Activated naive CD4-positive, alpha-beta T cell treated with anti-CD3 and anti-CD28 coated beads for 36 hours (primary cell): ENCODE measurements around the gene UBASH3B. TPM values are rescaled to one million over a fixed set of nuclear protein-coding genes. Genes with fewer than 3 reads are reported as not detected.

Experiments
- CTCF ChIA-PET: fragments of 350-600 bp; sonication (Branson Sonifier 250); formaldehyde crosslinking; loops from one replicate; lab custom pipeline; 2021; ENCODE audit warnings: antibody characterized with exemption; lab: Charles Lee
- DNase-seq: peaks from one replicate; pipeline ENCODE4 v3.0.0-alpha.2; 2020
- H3K27ac Mint-ChIP-seq: one replicate; pipeline ENCODE4 v1.8.0; 2021; ENCODE audit warnings: mild to moderate bottlenecking, mixed read lengths
- H3K27me3 Mint-ChIP-seq: one replicate; pipeline ENCODE4 v1.8.0; 2021; ENCODE audit warnings: low read depth, mixed read lengths
- H3K36me3 Mint-ChIP-seq: one replicate; pipeline ENCODE4 v1.8.0; 2021; ENCODE audit warnings: low read depth, mixed read lengths
- H3K4me1 Mint-ChIP-seq: one replicate; pipeline ENCODE4 v1.8.0; 2021; ENCODE audit warnings: low read depth, mixed read lengths
- H3K4me3 Mint-ChIP-seq: one replicate; pipeline ENCODE4 v1.8.0; 2021; ENCODE audit warnings: mild to moderate bottlenecking, moderate library complexity, mixed read lengths
- H3K9me3 Mint-ChIP-seq: one replicate; pipeline ENCODE4 v1.8.0; 2021; ENCODE audit warnings: mixed read lengths
- intact Hi-C: fragments of 100-400 bp; cut with micrococcal nuclease; formaldehyde crosslinking; loops from one replicate; pipeline ENCODE4 v1.15.1; 2023
- total RNA-seq, 2 experiments: library from RNA; stranded (reverse); gene quantifications; one replicate each; pipeline ENCODE4 v1.2.3, GENCODE V29; 2021

The UBASH3B gene
- total RNA-seq, 2 experiments from 2014 or later, result 17.9 to 21.1 TPM

GRCh38 chr11:122781378-122782195, 126.1 kb downstream of the UBASH3B start:
- no peak overlapping the region for H3K4me3 Mint-ChIP-seq
- intact Hi-C loops, result loop anchor here (1.0 kb wide), 3 partner anchors 148 to 201 kb away; no protein-coding TSS in a partner anchor
- CTCF ChIA-PET, result interaction anchor here (0.6 to 15.5 kb wide), 23 partner anchors 10 to 239 kb away, joined by 3 to 252 read pairs (median 7); partner anchors contain the start of gene UBASH3B
- no peaks in the 10 kb centered on the region for H3K27me3 Mint-ChIP-seq
- peaks cover 22% of the 10 kb centered on the region for H3K4me1 Mint-ChIP-seq
- H3K27ac Mint-ChIP-seq, result no peak overlapping the region
- H3K9me3 Mint-ChIP-seq, result no peaks in the 10 kb centered on the region
- peak; percentile 87 for DNase-seq
- peaks cover 20% of the 10 kb centered on the region for H3K36me3 Mint-ChIP-seq

GRCh38 chr11:122782222-122782621, 126.7 kb downstream of the UBASH3B start:
- Mint-ChIP-seq H3K4me1 (peaks cover 16% of the 10 kb centered on the region), H3K36me3 (peaks cover 19% of the 10 kb centered on the region), H3K27me3 (no peaks in the 10 kb centered on the region), H3K27ac (no peak overlapping the region), H3K4me3 (no peak overlapping the region), H3K9me3 (no peaks in the 10 kb centered on the region)
- CTCF ChIA-PET, result interaction anchor here (0.9 to 15.5 kb wide), 14 partner anchors 10 to 206 kb away, joined by 3 to 252 read pairs (median 8); partner anchors contain the start of gene UBASH3B
- intact Hi-C loops, result no loop called here
- DNase-seq, result no peak

DNA sequence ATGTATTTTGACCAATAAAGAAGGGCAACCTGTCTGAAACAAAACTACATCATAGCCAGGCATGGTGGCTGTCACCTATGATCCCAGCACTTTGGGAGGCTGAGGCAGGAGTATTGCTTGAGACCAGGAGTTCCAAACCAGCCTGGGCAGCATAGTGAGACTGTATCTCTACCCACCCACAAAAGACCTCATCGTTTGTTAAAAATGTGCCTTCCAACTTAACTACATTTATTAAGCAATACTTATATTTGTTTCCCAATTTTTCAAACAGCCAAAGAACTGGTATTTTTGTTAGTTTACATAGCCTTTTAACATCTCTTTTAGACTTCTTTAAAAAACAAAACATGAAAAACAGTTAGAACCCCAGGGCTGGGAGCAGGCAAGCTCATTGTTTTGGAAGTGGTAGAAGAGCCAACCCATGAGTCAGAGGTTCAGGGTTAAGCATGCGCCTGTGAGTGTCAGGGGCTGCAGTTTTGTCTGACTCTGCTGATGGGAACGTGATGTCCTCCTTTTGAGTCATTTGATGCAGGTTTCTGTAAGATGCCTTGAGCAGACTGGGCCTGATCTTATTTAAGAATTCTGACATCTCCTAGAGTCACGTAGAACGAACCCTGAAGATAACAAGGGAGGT, 128.9 kb downstream of the UBASH3B start:
- Mint-ChIP-seq H3K27me3 (no peaks in the 10 kb centered on the region), H3K36me3 (peaks cover 19% of the 10 kb centered on the region), H3K27ac (no peak overlapping the region), H3K4me3 (no peak overlapping the region), H3K4me1 (no peaks in the 10 kb centered on the region), H3K9me3 (no peaks in the 10 kb centered on the region)
- no peak for DNase-seq
- CTCF ChIA-PET, result interaction anchor here (0.8 to 15.5 kb wide), 4 partner anchors 13 to 152 kb away, joined by 3 to 252 read pairs (median 49); no protein-coding TSS in a partner anchor
- intact Hi-C loops, result no loop called here

DNA sequence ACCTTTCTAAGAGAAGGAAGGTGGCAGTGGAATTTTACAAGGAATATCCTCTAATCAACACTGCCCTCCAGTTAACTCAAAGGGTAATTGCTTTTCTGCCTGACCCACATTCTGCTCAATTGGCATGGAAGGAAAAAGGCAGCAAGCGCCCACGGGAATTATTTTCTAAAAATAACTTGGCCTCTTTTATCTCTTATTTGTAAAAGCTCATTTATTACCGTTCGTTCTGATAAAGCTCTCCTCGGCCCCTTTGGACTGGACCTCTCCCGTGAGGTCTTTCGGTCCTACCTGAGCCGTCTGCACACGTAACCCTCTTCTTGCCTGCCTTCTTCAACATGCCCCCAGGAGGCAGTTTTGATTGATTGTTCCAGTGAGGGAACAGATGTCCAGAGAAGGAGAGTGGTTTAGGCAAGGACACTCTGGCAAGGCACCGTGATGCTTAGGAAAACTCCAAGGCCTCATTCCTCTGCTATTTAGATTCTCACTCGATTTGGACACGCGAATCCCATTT, 129.6 kb downstream of the UBASH3B start:
- no peaks in the 10 kb centered on the region for H3K27me3 Mint-ChIP-seq
- no peak overlapping the region for H3K4me3 Mint-ChIP-seq
- H3K27ac Mint-ChIP-seq, result no peak overlapping the region
- intact Hi-C loops, result no loop called here
- no peaks in the 10 kb centered on the region for H3K4me1 Mint-ChIP-seq
- peaks cover 16% of the 10 kb centered on the region for H3K36me3 Mint-ChIP-seq
- H3K9me3 Mint-ChIP-seq, result no peaks in the 10 kb centered on the region
- CTCF ChIA-PET, result interaction anchor here (0.8 to 15.5 kb wide), 4 partner anchors 13 to 153 kb away, joined by 3 to 252 read pairs (median 49); no protein-coding TSS in a partner anchor
- no peak for DNase-seq

DNA sequence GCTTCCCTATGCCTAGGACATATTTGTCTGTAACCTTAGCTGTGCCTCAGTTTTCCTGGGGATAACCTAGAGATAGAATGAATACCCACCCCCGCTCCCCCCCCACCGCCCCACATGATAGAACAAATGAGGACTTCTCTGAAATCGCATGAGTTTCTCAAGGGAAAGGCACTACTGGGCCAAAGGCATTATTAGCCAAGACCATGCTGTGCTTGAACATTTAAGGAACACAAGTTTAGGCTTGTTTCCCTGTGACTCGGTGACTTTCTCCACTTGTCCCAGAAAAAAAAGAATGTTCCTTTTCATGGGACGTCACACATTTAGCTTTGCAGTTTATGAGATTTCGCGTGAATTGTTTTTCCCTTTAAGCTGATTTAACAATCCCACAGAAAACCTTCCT, 131.4 kb downstream of the UBASH3B start:
- Mint-ChIP-seq H3K4me3 (no peak overlapping the region), H3K9me3 (no peaks in the 10 kb centered on the region), H3K27me3 (no peaks in the 10 kb centered on the region), H3K4me1 (peaks cover 2% of the 10 kb centered on the region), H3K27ac (no peak overlapping the region), H3K36me3 (peaks cover 12% of the 10 kb centered on the region)
- CTCF ChIA-PET, result interaction anchor here (0.9 to 15.5 kb wide), 4 partner anchors 9 to 154 kb away, joined by 3 to 289 read pairs (median 128); no protein-coding TSS in a partner anchor
- intact Hi-C loops, result no loop called here
- DNase-seq, result no peak

GRCh38 chr11:122788781-122789535, 133.4 kb downstream of the UBASH3B start:
- DNase-seq, result no peak
- Mint-ChIP-seq H3K27me3 (no peaks in the 10 kb centered on the region), H3K9me3 (no peaks in the 10 kb centered on the region), H3K36me3 (peaks cover 5% of the 10 kb centered on the region), H3K27ac (no peak overlapping the region), H3K4me1 (peaks cover 2% of the 10 kb centered on the region), H3K4me3 (no peak overlapping the region)
- intact Hi-C loops, result no loop called here
- CTCF ChIA-PET, result interaction anchor here (0.9 to 15.5 kb wide), 8 partner anchors 8 to 218 kb away, joined by 3 to 289 read pairs (median 4); no protein-coding TSS in a partner anchor

DNA sequence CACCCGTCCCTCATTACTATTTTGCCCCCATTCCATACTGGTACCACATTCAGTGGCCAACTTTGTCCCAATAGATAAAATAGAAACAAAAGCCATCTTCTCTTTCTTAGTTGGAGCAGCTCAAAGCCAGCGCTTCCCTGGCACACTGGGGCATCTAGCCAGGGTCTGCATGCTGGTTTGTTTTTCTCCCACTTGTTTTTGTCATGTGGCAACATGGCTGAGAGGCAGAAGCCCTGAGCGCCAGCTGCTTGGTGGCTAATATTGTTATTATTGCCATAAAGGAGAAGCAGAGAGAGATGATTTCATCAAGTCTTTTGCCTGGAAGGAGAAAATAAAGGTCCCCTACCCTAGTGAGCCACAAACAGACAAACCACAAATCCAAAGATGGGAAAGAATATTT, 134.4 kb downstream of the UBASH3B start:
- no peak for DNase-seq
- Mint-ChIP-seq H3K27me3 (no peaks in the 10 kb centered on the region), H3K36me3 (peaks cover 3% of the 10 kb centered on the region), H3K4me1 (peaks cover 2% of the 10 kb centered on the region), H3K4me3 (no peak overlapping the region), H3K9me3 (no peaks in the 10 kb centered on the region), H3K27ac (no peak overlapping the region)
- intact Hi-C loops, result loop anchor here (10.0 kb wide), 1 partner anchor 265 kb away; no protein-coding TSS in a partner anchor
- CTCF ChIA-PET, result interaction anchor here (2.1 to 15.5 kb wide), 3 partner anchors 10 to 157 kb away, joined by 6 to 289 read pairs (median 252); no protein-coding TSS in a partner anchor

DNA sequence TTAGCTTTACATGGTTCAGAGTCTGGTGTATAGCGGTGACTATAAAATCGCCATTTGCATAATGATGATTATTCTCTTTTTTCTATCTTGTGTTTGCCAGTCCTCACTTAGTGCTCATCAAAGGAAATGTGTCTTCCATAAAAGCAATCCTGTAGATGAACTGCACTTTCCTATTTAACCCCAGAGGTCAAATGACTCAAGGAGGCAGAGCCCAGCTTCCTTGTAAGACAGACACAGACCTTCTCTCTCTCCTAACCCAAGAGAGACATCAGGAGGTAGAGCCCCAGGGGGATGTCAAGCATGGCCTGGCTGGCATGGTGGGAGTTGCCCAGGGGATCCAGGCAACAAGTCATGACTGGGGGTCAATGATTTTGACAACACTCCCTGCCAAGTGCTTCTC, 135.9 kb downstream of the UBASH3B start:
- CTCF ChIA-PET, result interaction anchor here (0.6 to 15.5 kb wide), 8 partner anchors 9 to 215 kb away, joined by 3 to 289 read pairs (median 4); no protein-coding TSS in a partner anchor

DNA sequence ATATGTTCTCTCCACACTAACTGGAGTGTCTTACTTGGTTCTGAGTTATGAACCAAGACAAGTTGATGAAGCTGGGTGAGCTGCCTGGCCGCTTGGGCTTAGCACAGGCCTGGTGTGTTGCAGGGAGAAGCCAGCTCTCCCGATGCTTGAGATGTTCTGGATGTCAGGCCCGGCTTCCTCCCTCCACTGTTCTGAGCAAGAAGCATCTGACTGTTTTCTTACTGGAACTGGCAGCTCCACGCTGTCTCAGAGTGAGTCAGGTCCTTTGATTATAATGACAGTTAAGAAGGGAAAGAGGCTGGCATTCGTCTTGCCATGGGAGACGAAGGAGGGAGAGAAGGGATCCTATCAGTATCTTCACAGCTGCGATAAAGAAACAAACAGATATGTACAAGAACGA, 136.3 kb downstream of the UBASH3B start:
- no peak for DNase-seq
- intact Hi-C loops, result loop anchor here (10.0 kb wide), 1 partner anchor 263 kb away; no protein-coding TSS in a partner anchor
- Mint-ChIP-seq H3K27ac (no peak overlapping the region), H3K9me3 (no peaks in the 10 kb centered on the region), H3K36me3 (no peaks in the 10 kb centered on the region), H3K4me3 (no peak overlapping the region), H3K4me1 (peaks cover 2% of the 10 kb centered on the region), H3K27me3 (no peaks in the 10 kb centered on the region)
- CTCF ChIA-PET, result interaction anchor here (0.6 to 15.5 kb wide), 6 partner anchors 10 to 241 kb away, joined by 3 to 289 read pairs (median 6); no protein-coding TSS in a partner anchor

More for the DNA sequence above, 135.9 kb downstream of the UBASH3B start:
- intact Hi-C loops, result loop anchor here (10.0 kb wide), 1 partner anchor 263 kb away; no protein-coding TSS in a partner anchor
- Mint-ChIP-seq H3K9me3 (no peaks in the 10 kb centered on the region), H3K27me3 (no peaks in the 10 kb centered on the region), H3K4me1 (peaks cover 2% of the 10 kb centered on the region), H3K27ac (no peak overlapping the region), H3K36me3 (no peaks in the 10 kb centered on the region), H3K4me3 (no peak overlapping the region)
- no peak for DNase-seq

DNA sequence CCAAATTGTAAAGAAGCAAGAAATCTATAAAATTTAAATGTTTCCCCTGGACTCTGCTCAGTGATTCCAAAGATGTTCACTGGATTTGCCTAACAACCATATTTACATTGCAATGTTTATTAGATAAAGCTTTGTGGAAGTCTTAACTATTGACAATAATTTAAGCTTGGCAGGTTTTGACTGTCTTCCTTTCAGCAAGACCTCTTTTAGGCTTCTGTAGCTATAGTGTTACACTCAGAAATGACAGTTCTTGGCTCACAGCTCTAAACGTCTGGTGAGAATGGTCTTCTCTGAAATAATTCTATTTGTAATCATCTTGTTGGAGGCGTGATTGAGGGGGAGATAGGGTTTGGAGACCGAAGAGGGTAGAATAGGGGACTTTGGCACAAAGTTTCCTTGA, 138.0 kb downstream of the UBASH3B start:
- H3K4me1 Mint-ChIP-seq, result peaks cover 2% of the 10 kb centered on the region
- H3K27ac Mint-ChIP-seq, result no peak overlapping the region
- CTCF ChIA-PET, result interaction anchor here (0.9 to 13.3 kb wide), 2 partner anchors 61 to 71 kb away, joined by 7 to 289 read pairs; no protein-coding TSS in a partner anchor
- intact Hi-C loops, result loop anchor here (10.0 kb wide), 1 partner anchor 261 kb away; no protein-coding TSS in a partner anchor
- H3K9me3 Mint-ChIP-seq, result no peaks in the 10 kb centered on the region
- H3K27me3 Mint-ChIP-seq, result no peaks in the 10 kb centered on the region
- peaks cover 5% of the 10 kb centered on the region for H3K36me3 Mint-ChIP-seq
- DNase-seq, result no peak
- no peak overlapping the region for H3K4me3 Mint-ChIP-seq

DNA sequence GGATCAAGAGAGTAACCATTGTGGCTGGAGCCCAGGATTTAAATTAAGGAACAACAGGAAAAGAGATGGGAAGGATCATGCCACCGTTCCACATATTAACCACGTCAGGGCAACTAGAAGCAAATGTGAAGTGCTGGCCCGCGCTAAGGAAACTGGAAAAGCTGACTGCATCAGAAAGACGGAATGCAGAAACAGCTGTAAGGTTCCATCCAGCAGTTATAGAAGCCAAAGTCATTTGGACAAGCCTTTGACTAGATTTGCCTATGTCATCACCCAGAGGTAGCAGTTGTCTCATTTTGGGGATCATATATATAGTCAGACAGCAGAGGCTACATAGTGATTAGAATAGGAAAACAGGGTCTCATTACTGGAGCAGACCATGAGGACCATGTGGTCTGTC, 139.8 kb downstream of the UBASH3B start:
- no peaks in the 10 kb centered on the region for H3K27me3 Mint-ChIP-seq
- no peak overlapping the region for H3K27ac Mint-ChIP-seq
- H3K4me3 Mint-ChIP-seq, result no peak overlapping the region
- H3K9me3 Mint-ChIP-seq, result no peaks in the 10 kb centered on the region
- H3K36me3 Mint-ChIP-seq, result peaks cover 7% of the 10 kb centered on the region
- intact Hi-C loops, result loop anchor here (5.0 to 10.0 kb wide), 2 partner anchors 213 to 259 kb away; no protein-coding TSS in a partner anchor
- no peak for DNase-seq
- H3K4me1 Mint-ChIP-seq, result peaks cover 2% of the 10 kb centered on the region
- CTCF ChIA-PET, result interaction anchor here (0.6 to 13.3 kb wide), 19 partner anchors 12 to 227 kb away, joined by 3 to 289 read pairs (median 5); no protein-coding TSS in a partner anchor
